BLaER1 (cell line): ENCODE measurements around the gene CEACAM16.

ENCODE experiments used
- H3K27ac ChIP-seq: shearing (Covaris generic); formaldehyde crosslinking; 2 replicates; pipeline ENCODE4 v1.8.1; 2022
- H3K27me3 ChIP-seq: shearing (Covaris generic); formaldehyde crosslinking; 2 replicates; pipeline ENCODE4 v1.8.1; 2022
- H3K36me3 ChIP-seq: shearing (Covaris generic); formaldehyde crosslinking; 2 replicates; pipeline ENCODE4 v1.8.1; 2022
- H3K4me1 ChIP-seq: shearing (Covaris generic); formaldehyde crosslinking; 2 replicates; pipeline ENCODE4 v1.8.1; 2022
- H3K4me2 ChIP-seq: shearing (Covaris generic); formaldehyde crosslinking; 2 replicates; pipeline ENCODE4 v1.8.1; 2022
- H3K4me3 ChIP-seq: shearing (Covaris generic); formaldehyde crosslinking; 2 replicates; pipeline ENCODE4 v1.8.1; 2022
- H3K9ac ChIP-seq: shearing (Covaris generic); formaldehyde crosslinking; 2 replicates; pipeline ENCODE4 v1.8.1; 2022
- H3K9me3 ChIP-seq: shearing (Covaris generic); formaldehyde crosslinking; 2 replicates; pipeline ENCODE4 v1.8.1; 2022
- H4K20me1 ChIP-seq: shearing (Covaris generic); formaldehyde crosslinking; 2 replicates; pipeline ENCODE4 v1.8.1; 2022
- Cebpa-rat ChIP-seq: shearing (Covaris generic); IDR thresholded peaks from 2 replicates; pipeline ENCODE4 v1.8.1; 2022

The CEACAM16 gene

GRCh38 chr19:44731622-44732021 lies 32.7 kb downstream of the CEACAM16 start:
- Histone ChIP-seq H3K9ac (no peak overlapping the region), H3K27me3 (no peaks in the 10 kb centered on the region), H3K27ac (no peak overlapping the region), H4K20me1 (no peaks in the 10 kb centered on the region), H3K4me2 (no peak overlapping the region), H3K36me3 (no peaks in the 10 kb centered on the region), H3K4me1 (peaks cover 30% of the 10 kb centered on the region), H3K9me3 (no peaks in the 10 kb centered on the region), H3K4me3 (no peak overlapping the region)
- TF ChIP-seq Cebpa-rat, result no peak

- Histone ChIP-seq H3K4me3 (no peak overlapping the region), H3K4me2 (no peak overlapping the region), H4K20me1 (no peaks in the 10 kb centered on the region), H3K27ac (no peak overlapping the region), H3K27me3 (no peaks in the 10 kb centered on the region), H3K4me1 (peaks cover 38% of the 10 kb centered on the region), H3K9me3 (no peaks in the 10 kb centered on the region), H3K9ac (no peak overlapping the region), H3K36me3 (no peaks in the 10 kb centered on the region)
- no peak for TF ChIP-seq Cebpa-rat
These were observed 33.5 kb downstream of the CEACAM16 start for GRCh38 chr19:44732235-44733014.

- no peaks in the 10 kb centered on the region for H3K36me3 ChIP-seq
- H3K4me1 ChIP-seq, result peaks cover 36% of the 10 kb centered on the region
- H3K27ac ChIP-seq, result no peak overlapping the region
- no peaks in the 10 kb centered on the region for H3K9me3 ChIP-seq
- no peak overlapping the region for H3K4me2 ChIP-seq
- TF ChIP-seq Cebpa-rat, result no peak
- H3K4me3 ChIP-seq, result no peak overlapping the region
- H3K9ac ChIP-seq, result no peak overlapping the region
- H4K20me1 ChIP-seq, result no peaks in the 10 kb centered on the region
- H3K27me3 ChIP-seq, result no peaks in the 10 kb centered on the region
These were observed 35.4 kb downstream of the CEACAM16 start for GRCh38 chr19:44734357-44734756.

GRCh38 chr19:44735011-44735410 lies 36.1 kb downstream of the CEACAM16 start:
- no peak overlapping the region for H3K9ac ChIP-seq
- no peaks in the 10 kb centered on the region for H3K27me3 ChIP-seq
- no peak for TF ChIP-seq Cebpa-rat
- no peaks in the 10 kb centered on the region for H3K36me3 ChIP-seq
- H3K27ac ChIP-seq, result no peak overlapping the region
- H3K4me1 ChIP-seq, result peaks cover 30% of the 10 kb centered on the region
- H4K20me1 ChIP-seq, result no peaks in the 10 kb centered on the region
- H3K9me3 ChIP-seq, result no peaks in the 10 kb centered on the region
- H3K4me3 ChIP-seq, result no peak overlapping the region
- no peak overlapping the region for H3K4me2 ChIP-seq

- H3K9me3 ChIP-seq, result no peaks in the 10 kb centered on the region
- no peak overlapping the region for H3K4me3 ChIP-seq
- peak overlapping the region; percentile 56 for H3K4me2 ChIP-seq
- no peak overlapping the region for H3K27ac ChIP-seq
- H4K20me1 ChIP-seq, result no peaks in the 10 kb centered on the region
- no peak overlapping the region for H3K9ac ChIP-seq
- H3K4me1 ChIP-seq, result peaks cover 50% of the 10 kb centered on the region
- no peaks in the 10 kb centered on the region for H3K36me3 ChIP-seq
- TF ChIP-seq Cebpa-rat, result no peak
- H3K27me3 ChIP-seq, result no peaks in the 10 kb centered on the region
These were observed 38.5 kb downstream of the CEACAM16 start for GRCh38 chr19:44737238-44738071.

GRCh38 chr19:44738136-44738535 lies 39.2 kb downstream of the CEACAM16 start:
- no peaks in the 10 kb centered on the region for H4K20me1 ChIP-seq
- H3K9me3 ChIP-seq, result no peaks in the 10 kb centered on the region
- H3K27ac ChIP-seq, result no peak overlapping the region
- H3K36me3 ChIP-seq, result no peaks in the 10 kb centered on the region
- no peak overlapping the region for H3K4me3 ChIP-seq
- no peak overlapping the region for H3K9ac ChIP-seq
- peaks cover 55% of the 10 kb centered on the region for H3K4me1 ChIP-seq
- H3K27me3 ChIP-seq, result no peaks in the 10 kb centered on the region
- TF ChIP-seq Cebpa-rat, result no peak
- no peak overlapping the region for H3K4me2 ChIP-seq

GRCh38 chr19:44738603-44739558 lies 39.9 kb downstream of the CEACAM16 start:
- Histone ChIP-seq H3K9ac (no peak overlapping the region), H4K20me1 (no peaks in the 10 kb centered on the region), H3K4me3 (no peak overlapping the region), H3K27me3 (no peaks in the 10 kb centered on the region), H3K4me2 (no peak overlapping the region), H3K4me1 (peaks cover 55% of the 10 kb centered on the region), H3K27ac (no peak overlapping the region), H3K36me3 (no peaks in the 10 kb centered on the region), H3K9me3 (no peaks in the 10 kb centered on the region)
- TF ChIP-seq Cebpa-rat, result no peak

- Histone ChIP-seq H3K4me2 (peak overlapping the region; percentile 24), H3K36me3 (no peaks in the 10 kb centered on the region), H3K27me3 (no peaks in the 10 kb centered on the region), H3K9ac (no peak overlapping the region), H4K20me1 (no peaks in the 10 kb centered on the region), H3K4me1 (peaks cover 55% of the 10 kb centered on the region), H3K9me3 (no peaks in the 10 kb centered on the region), H3K27ac (0 out of 2 replicates have a peak overlapping the region, but pooled peaks have one; percentile 22), H3K4me3 (no peak overlapping the region)
- TF ChIP-seq Cebpa-rat, result no peak
These were observed 41.4 kb downstream of the CEACAM16 start for GRCh38 chr19:44740351-44740824.

GRCh38 chr19:44741258-44741731 lies 42.3 kb downstream of the CEACAM16 start:
- Histone ChIP-seq H3K27me3 (no peaks in the 10 kb centered on the region), H3K9me3 (no peaks in the 10 kb centered on the region), H3K4me1 (peaks cover 47% of the 10 kb centered on the region), H3K27ac (0 out of 2 replicates have a peak overlapping the region, but pooled peaks have one; percentile 22), H3K4me3 (no peak overlapping the region), H3K9ac (no peak overlapping the region), H3K36me3 (no peaks in the 10 kb centered on the region), H3K4me2 (0 out of 2 replicates have a peak overlapping the region, but pooled peaks have one; percentile 24), H4K20me1 (no peaks in the 10 kb centered on the region)
- TF ChIP-seq Cebpa-rat, result no peak
